PC-3 (cell line): ENCODE data around the gene AMZ2. TPM values are rescaled to one million over a fixed set of nuclear protein-coding genes. Genes with fewer than 3 reads are reported as not detected.
"Not testable (repeated sequence)": the region's sequence is repeated elsewhere in the genome, so short reads cannot be mapped to it uniquely, and the experiment has no call there.

ENCODE experiments used
- ATAC-seq: fragments of 200-7000 bp; cut with Tn5 transposase; 2 replicates; pipeline ENCODE4 v1.9.1; 2020; ENCODE audit warnings: mild to moderate bottlenecking, moderate library complexity
- BruUV-seq: library from RNA; stranded (reverse); fragments of 400-500 nt; replicated peaks from 2 replicates; lab custom pipeline; 2021; lab: Mats Ljungman, UMichigan
- CTCF ChIA-PET: fragments of 300-600 bp; sonication (Branson Sonifier 250); formaldehyde crosslinking; loops from one replicate; lab custom pipeline; 2022; ENCODE audit warnings: antibody characterized with exemption; lab: Charles Lee
- POLR2A ChIA-PET: fragments of 300-600 bp; sonication (Branson Sonifier 250); formaldehyde crosslinking; loops from one replicate; lab custom pipeline; 2022; ENCODE audit warnings: antibody characterized with exemption; ENCODE audit not compliant: unreplicated experiment; lab: Charles Lee
- DNase-seq: peaks from one replicate; pipeline ENCODE4 v3.0.0-alpha.2; 2015
- H2AFZ ChIP-seq: fragments of 300-600 bp; sonication (generic); 2 replicates; pipeline ENCODE4 v1.6.0; 2016; ENCODE audit warnings: antibody characterized with exemption, low read length
- H3F3A ChIP-seq: fragments of 300-600 bp; sonication (generic); one replicate; pipeline ENCODE4 v1.6.0; 2017; ENCODE audit warnings: antibody characterized with exemption, low read length, control low read depth, mild to moderate bottlenecking; ENCODE audit not compliant: unreplicated experiment
- H3K27ac ChIP-seq: fragments of 300-600 bp; sonication (generic); 2 replicates; pipeline ENCODE4 v1.5.1; 2016; ENCODE audit warnings: mild to moderate bottlenecking, low read length
- H3K27me3 ChIP-seq: fragments of 300-600 bp; sonication (generic); 2 replicates; pipeline ENCODE4 v1.6.1; 2016; ENCODE audit warnings: low read length, mixed read lengths
- H3K36me3 ChIP-seq: fragments of 300-600 bp; sonication (generic); 2 replicates; pipeline ENCODE4 v1.6.1; 2016; ENCODE audit warnings: low read depth, mixed run types, low read length, mixed read lengths
- H3K4me1 ChIP-seq: fragments of 300-600 bp; sonication (generic); 2 replicates; pipeline ENCODE4 v1.5.1; 2016; ENCODE audit warnings: low read length; ENCODE audit not compliant: insufficient read depth
- H3K4me2 ChIP-seq: fragments of 300-600 bp; sonication (generic); 2 replicates; pipeline ENCODE4 v1.6.0; 2016; ENCODE audit warnings: low read length
- H3K4me3 ChIP-seq: fragments of 300-600 bp; sonication (generic); 2 replicates; pipeline ENCODE4 v1.5.1; 2016; ENCODE audit warnings: mild to moderate bottlenecking, low read length, mixed read lengths
- H3K79me2 ChIP-seq: fragments of 300-600 bp; sonication (generic); 2 replicates; pipeline ENCODE4 v1.6.1; 2017; ENCODE audit warnings: low read length, mixed read lengths
- H3K9ac ChIP-seq: fragments of 300-600 bp; sonication (generic); 2 replicates; pipeline ENCODE4 v1.6.0; 2016; ENCODE audit warnings: mild to moderate bottlenecking, low read length
- H3K9me2 ChIP-seq: fragments of 300-600 bp; sonication (generic); replicated peaks from 2 replicates; pipeline ENCODE4 v1.6.1; 2016; ENCODE audit warnings: mixed run types, low read length, mixed read lengths
- H3K9me3 ChIP-seq: fragments of 300-600 bp; sonication (generic); 2 replicates; pipeline ENCODE4 v1.6.1; 2016; ENCODE audit warnings: low read length, mixed read lengths
- H4K20me1 ChIP-seq: fragments of 300-600 bp; sonication (generic); 2 replicates; pipeline ENCODE4 v1.6.1; 2016; ENCODE audit warnings: low read length, mixed read lengths
- CTCF ChIP-seq: fragments of 300-600 bp; sonication (generic); conservative IDR thresholded peaks from 2 replicates; pipeline ENCODE4 v1.5.1; 2017; ENCODE audit warnings: antibody characterized with exemption, low read depth, mild to moderate bottlenecking, low read length
- EZH2 ChIP-seq: fragments of 300-600 bp; sonication (generic); IDR thresholded peaks from one replicate; pipeline ENCODE4 v1.6.1; 2017; ENCODE audit warnings: antibody characterized with exemption, mild to moderate bottlenecking, low read length; ENCODE audit not compliant: unreplicated experiment
- EZH2phosphoT487 ChIP-seq: fragments of 300-600 bp; sonication (generic); IDR thresholded peaks from 2 replicates; pipeline ENCODE4 v1.6.1; 2018; ENCODE audit warnings: mild to moderate bottlenecking, antibody characterized with exemption, low read length, borderline replicate concordance
- intact Hi-C: fragments of 100-400 bp; cut with micrococcal nuclease; formaldehyde crosslinking; loops from 2 replicates; pipeline ENCODE4 v1.9.0; 2023
- total RNA-seq: library from RNA; depleted of rRNA; stranded (reverse); fragments of >200 nt; gene quantifications from 2 replicates; pipeline ENCODE4 v1.2.3, GENCODE V29; 2014

Gene AMZ2
- total RNA-seq, 1 experiment from 2014 or later: 88.5 TPM

- H3K4me3 ChIP-seq: no peak overlapping the region
- no peak overlapping the region for H3K9ac ChIP-seq
- ChIA-PET POLR2A (no interaction called here), CTCF (no interaction called here)
- H3K9me2 ChIP-seq: no peaks in the 10 kb centered on the region
- no peaks in the 10 kb centered on the region for H3K4me1 ChIP-seq
- peaks cover 6% of the 10 kb centered on the region; the same call in 1 of the 2 replicates for H3K36me3 ChIP-seq
- BruUV-seq: no TSS peak
- ATAC-seq (no peak), DNase-seq (no peak)
- no peaks in the 10 kb centered on the region for H3K79me2 ChIP-seq
- intact Hi-C loops: loop anchor here (5.0 kb wide), 1 partner anchor 502 kb away; no protein-coding TSS in a partner anchor
- H3K27me3 ChIP-seq: no peaks in the 10 kb centered on the region
- H3K9me3 ChIP-seq: no peaks in the 10 kb centered on the region
- TF ChIP-seq EZH2phosphoT487 (no peak), EZH2 (no peak), CTCF (no peak)
- no peak overlapping the region for H2AFZ ChIP-seq
- no peak overlapping the region for H3K27ac ChIP-seq
- no peak overlapping the region for H3K4me2 ChIP-seq
- no peaks in the 10 kb centered on the region for H4K20me1 ChIP-seq
- H3F3A ChIP-seq: no peaks in the 10 kb centered on the region
Observed at GRCh38 chr17:68260051-68260762, 12.4 kb downstream of the AMZ2 start.

GRCh38 chr17:68262467-68262866 lies 14.6 kb downstream of the AMZ2 start:
- H3K4me2 ChIP-seq, H3K27me3 ChIP-seq, H3K4me1 ChIP-seq, DNase-seq, BruUV-seq, H3K79me2 ChIP-seq, H3K27ac ChIP-seq, H3K9ac ChIP-seq, H3K9me3 ChIP-seq, ATAC-seq, POLR2A ChIA-PET, H3K36me3 ChIP-seq, H3K9me2 ChIP-seq, H3F3A ChIP-seq, H3K4me3 ChIP-seq, H4K20me1 ChIP-seq, H2AFZ ChIP-seq: not testable (repeated sequence)
- CTCF ChIA-PET: interaction anchor here (0.6 to 2.5 kb wide), 2 partner anchors 14 to 136 kb away, joined by 3 to 10 read pairs; partner anchors contain the start of gene AMZ2
- intact Hi-C loops: loop anchor here (5.0 kb wide), 1 partner anchor 500 kb away; no protein-coding TSS in a partner anchor

GRCh38 chr17:68263101-68263681 lies 15.3 kb downstream of the AMZ2 start:
- H3K9me3 ChIP-seq, H3K79me2 ChIP-seq, H4K20me1 ChIP-seq, H3K4me3 ChIP-seq, H3F3A ChIP-seq, BruUV-seq, POLR2A ChIA-PET, H3K27me3 ChIP-seq, H3K36me3 ChIP-seq, H3K4me1 ChIP-seq, H3K9me2 ChIP-seq: not testable (repeated sequence)
- DNase-seq (peak; percentile 59), ATAC-seq (peak; percentile 91)
- intact Hi-C loops: loop anchor here (1.0 to 5.0 kb wide), 4 partner anchors 136 to 499 kb away; no protein-coding TSS in a partner anchor
- Histone ChIP-seq H3K4me2 (peak overlapping the region; percentile 9; the same call in 1 of the 2 replicates), H3K9ac (peak overlapping the region; percentile 9; the same call in 1 of the 2 replicates), H2AFZ (peak overlapping the region; percentile 57; the same call in 1 of the 2 replicates), H3K27ac (peak overlapping the region; percentile 23; the same call in 1 of the 2 replicates)
- TF ChIP-seq CTCF: peak; percentile 71
- CTCF ChIA-PET: interaction anchor here (0.6 to 2.5 kb wide), 2 partner anchors 15 to 136 kb away, joined by 3 to 10 read pairs; partner anchors contain the start of gene AMZ2

DNA sequence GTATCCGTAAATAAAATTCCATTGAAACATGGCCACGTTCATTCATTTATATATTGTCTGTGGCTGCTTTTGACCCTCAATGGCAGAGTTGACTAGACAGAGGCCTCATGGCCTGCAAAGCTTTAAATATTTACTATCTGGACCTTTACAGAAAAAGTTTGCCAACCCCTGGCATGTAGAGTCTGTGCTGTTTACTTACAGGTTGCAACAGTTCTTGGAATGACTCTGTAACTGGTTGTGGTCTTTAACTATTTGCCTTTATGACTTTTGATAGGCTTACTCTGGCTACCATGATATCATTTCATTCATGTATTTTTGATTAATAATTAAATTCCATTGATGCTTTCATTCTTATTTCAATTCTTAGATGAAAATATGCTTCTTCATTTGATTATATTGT lies 18.0 kb downstream of the AMZ2 start:
- H3K27ac ChIP-seq, H3F3A ChIP-seq, ATAC-seq, H3K4me1 ChIP-seq, H3K9ac ChIP-seq, H4K20me1 ChIP-seq, BruUV-seq, H3K4me3 ChIP-seq, H3K36me3 ChIP-seq, H2AFZ ChIP-seq, H3K9me3 ChIP-seq, H3K9me2 ChIP-seq, H3K4me2 ChIP-seq, H3K27me3 ChIP-seq, DNase-seq, intact Hi-C loops, H3K79me2 ChIP-seq: not testable (repeated sequence)
- POLR2A ChIA-PET: interaction anchor here (0.6 kb wide), 1 partner anchor 192 kb away, joined by 9 read pairs; no protein-coding TSS in a partner anchor
- CTCF ChIA-PET: interaction anchor here (0.6 to 1.5 kb wide), 3 partner anchors 133 to 704 kb away, joined by 4 to 9 read pairs (median 9); partner anchors contain the start of gene WIPI1
